Heart left ventricle (tissue), 16 donors: Measurements from ENCODE around the gene LIMS2. TPM values are rescaled to one million over a fixed set of nuclear protein-coding genes. Genes with fewer than 3 reads are reported as not detected.

Source experiments
- ATAC-seq, 4 donors: fragments of 200-7000 bp; cut with Tn5 transposase; one replicate each; pipeline ENCODE4 v1.9.1; 2020 to 2022; ENCODE audit warnings: moderate library complexity in 4 of 4, mild to moderate bottlenecking in 3 of 4, moderate number of reproducible peaks in 1 of 4
- DNase-seq, 5 donors: peaks; one replicate each; pipeline ENCODE4 v3.0.0-alpha.2; 2020
- H3K27ac ChIP-seq, 12 donors: fragments of 200-600 bp; sonication (generic) in 4 of 12; one replicate each; pipeline versions ENCODE4 v1.5.0 to v1.8.0; 2016 to 2022; ENCODE audit warnings: mild to moderate bottlenecking in 2 of 12
- H3K27me3 ChIP-seq, 9 donors: fragments of 200-600 bp; sonication (generic) in 2 of 9; one replicate each; pipeline versions ENCODE4 v1.5.1 to v1.8.0; 2016 to 2022; ENCODE audit warnings: mild to moderate bottlenecking in 3 of 9
- H3K36me3 ChIP-seq, 9 donors: fragments of 200-600 bp; sonication (generic) in 2 of 9; one replicate each; pipeline versions ENCODE4 v1.5.0 to v1.8.0; 2018 to 2022; ENCODE audit warnings: mild to moderate bottlenecking in 2 of 9
- H3K4me1 ChIP-seq, 12 donors: fragments of 200-600 bp; sonication (generic) in 4 of 12; one replicate each; pipeline versions ENCODE4 v1.5.0 to v1.8.0; 2016 to 2022; ENCODE audit warnings: mild to moderate bottlenecking in 3 of 12
- H3K4me3 ChIP-seq, 12 donors: fragments of 200-600 bp; sonication (generic) in 4 of 12; one replicate each; pipeline versions ENCODE4 v1.5.0 to v1.8.0; 2017 to 2022; ENCODE audit warnings: mild to moderate bottlenecking in 9 of 12, moderate library complexity in 4 of 12
- H3K9me3 ChIP-seq, 12 donors: fragments of 200-600 bp; sonication (generic) in 4 of 12; one replicate each; pipeline versions ENCODE4 v1.5.0 to v1.8.0; 2016 to 2022; ENCODE audit warnings: mild to moderate bottlenecking in 1 of 12
- POLR2A ChIP-seq, 2 donors: fragments of 450-650 bp; IDR thresholded peaks; one replicate each; pipeline ENCODE4 v1.6.1; 2017; ENCODE audit warnings: antibody characterized with exemption in 2 of 2, mild to moderate bottlenecking in 2 of 2, moderate library complexity in 2 of 2
- WGBS, 4 donors: extraction: QIAGEN DNeasy Blood & Tissue Kit in 2 of 4; methylation state at CpG; one replicate each; pipeline versions ENCODE4 v1.1.5 to v1.1.7; 2013 to 2018; 5-methylcytosine and 5-hydroxymethylcytosine counted together
- intact Hi-C, 10 donors: fragments of 100-400 bp; cut with DNase I; formaldehyde crosslinking; loops; one replicate each; pipeline versions ENCODE4 v1.11.1 to v1.14.2; 2022
- polyA plus RNA-seq, 2 donors: library from polyadenylated mRNA; stranded (reverse); fragments of 200-250 nt; gene quantifications; one replicate each; pipeline ENCODE4 v1.2.3, GENCODE V29; 2013
- total RNA-seq, 9 donors: library from RNA; depleted of rRNA in 2 of 9; stranded (reverse); fragments of >200 nt in 2 of 9; fragmentation: NEBNext Ultra II Directional in 3 of 9; extraction: Animal tissue kit (Norgen Biotek cat#: 25700) in 3 of 9; gene quantifications; one replicate each; pipeline versions ENCODE4 v1.1.0 to v1.2.4, GENCODE V29; 2016 to 2023
- TF ChIP-seq, protein P1 (sequence below), 12 donors: fragments of 200-600 bp; sonication (generic) in 4 of 12; IDR thresholded peaks; one replicate each; pipeline versions ENCODE4 v1.5.0 to v1.8.0; 2018 to 2022; ENCODE audit warnings: antibody characterized with exemption in 12 of 12, mild to moderate bottlenecking in 5 of 12
- donor health status: ischemic (EF 13 %, LVEDD 7.1; RV severe dilation, severe dysfunction).
- donor health status: healthy with polysubstance abuse.
- donor health status: DM: no; HTN: yes; CAD: no.
- donor health status: DM: no; HTN: no; CAD: no.
- donor health status: ischemic (EF 25% LVEDD 6.9; RV normal size, moderate dysfunction).
- donor health status: ischemic (EF 25% LVEDD 5.7; RV mildly dilated, moderate dysfunction).
- donor health status: healthy.
- donor health status: DM: yes; HTN: yes; CAD: no.
- donor health status: ischemic (EF 35%, LVEDD 5.7; RV mildly dilated, moderate dysfunction).
- donor health status: nonischemic (EF 11% LVEDD 7.7; RV severe dilation, severe dysfunction).
- donor health status: DM: yes; HTN: yes; CAD: no.
- donor health status: PGD.
- donor health status: ischemic (EF 29% LVEDD 5.4; RV normal size, mild dysfunction).
- donor health status: nonischemic (EF 23%, LVEDD 6.1; RV moderate dilation, normal function).

LIMS2 gene
- total and polyA plus RNA-seq, 11 donors, result 97.1 to 293 (median 158) TPM

DNA sequence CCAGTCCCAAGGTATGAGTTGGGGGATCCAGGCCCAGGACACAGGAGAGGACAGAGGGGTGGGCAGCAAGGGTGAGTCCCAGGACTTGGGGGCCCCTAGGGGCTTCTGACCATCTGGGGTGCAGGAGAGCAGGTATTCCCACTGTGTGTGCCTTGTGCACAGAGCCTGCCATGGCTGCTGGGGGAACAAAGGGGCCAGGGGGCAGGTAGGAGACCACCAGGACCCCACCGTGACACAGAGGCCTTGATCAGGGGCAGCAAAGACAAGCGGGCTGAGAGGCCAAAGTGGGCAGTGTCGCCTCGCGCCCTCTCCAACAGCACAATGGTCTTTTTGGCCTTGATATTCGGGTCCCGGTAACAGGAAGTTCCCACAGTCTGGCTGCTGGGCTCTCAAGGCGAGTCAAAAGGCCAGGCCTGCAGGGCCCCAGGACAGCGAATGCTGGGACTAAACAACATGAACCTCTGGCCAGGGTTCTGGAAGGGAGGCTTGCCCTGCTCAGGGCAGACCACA, 41.7 kb downstream of the LIMS2 start:
- Histone ChIP-seq H3K27me3 (no peaks in the 10 kb centered on the region), H3K36me3 (peaks cover 0 to 6% (median 2%) of the 10 kb centered on the region in 9 donors), H3K4me1 (peaks cover 31 to 98% (median 74%) of the 10 kb centered on the region in 12 donors), H3K27ac (peak overlapping the region; percentile 7 to 92 (median 76)), H3K4me3 (no peak overlapping the region), H3K9me3 (no peaks in the 10 kb centered on the region)
- ATAC-seq (no peak), DNase-seq (peak in 3 of 5 donors; percentile 40 to 43 (median 42))
- intact Hi-C loops, result loop anchor here in 2 of 10 donors (5.0 kb wide), 2 partner anchors 44 to 49 kb away; partner anchors contain the start of gene LIMS2 (in 1 of the 2)
- 45 to 62% (median 52%) methylated on average over 9 of the region's 9 CpGs for WGBS, 4 donors
- TF ChIP-seq, protein P1, sequence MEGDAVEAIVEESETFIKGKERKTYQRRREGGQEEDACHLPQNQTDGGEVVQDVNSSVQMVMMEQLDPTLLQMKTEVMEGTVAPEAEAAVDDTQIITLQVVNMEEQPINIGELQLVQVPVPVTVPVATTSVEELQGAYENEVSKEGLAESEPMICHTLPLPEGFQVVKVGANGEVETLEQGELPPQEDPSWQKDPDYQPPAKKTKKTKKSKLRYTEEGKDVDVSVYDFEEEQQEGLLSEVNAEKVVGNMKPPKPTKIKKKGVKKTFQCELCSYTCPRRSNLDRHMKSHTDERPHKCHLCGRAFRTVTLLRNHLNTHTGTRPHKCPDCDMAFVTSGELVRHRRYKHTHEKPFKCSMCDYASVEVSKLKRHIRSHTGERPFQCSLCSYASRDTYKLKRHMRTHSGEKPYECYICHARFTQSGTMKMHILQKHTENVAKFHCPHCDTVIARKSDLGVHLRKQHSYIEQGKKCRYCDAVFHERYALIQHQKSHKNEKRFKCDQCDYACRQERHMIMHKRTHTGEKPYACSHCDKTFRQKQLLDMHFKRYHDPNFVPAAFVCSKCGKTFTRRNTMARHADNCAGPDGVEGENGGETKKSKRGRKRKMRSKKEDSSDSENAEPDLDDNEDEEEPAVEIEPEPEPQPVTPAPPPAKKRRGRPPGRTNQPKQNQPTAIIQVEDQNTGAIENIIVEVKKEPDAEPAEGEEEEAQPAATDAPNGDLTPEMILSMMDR (IDR thresholded peaks at IDR 0.05), result no peak
- TF ChIP-seq POLR2A (IDR thresholded peaks at IDR 0.05), result peak in 1 of 2 donors; percentile 12

DNA sequence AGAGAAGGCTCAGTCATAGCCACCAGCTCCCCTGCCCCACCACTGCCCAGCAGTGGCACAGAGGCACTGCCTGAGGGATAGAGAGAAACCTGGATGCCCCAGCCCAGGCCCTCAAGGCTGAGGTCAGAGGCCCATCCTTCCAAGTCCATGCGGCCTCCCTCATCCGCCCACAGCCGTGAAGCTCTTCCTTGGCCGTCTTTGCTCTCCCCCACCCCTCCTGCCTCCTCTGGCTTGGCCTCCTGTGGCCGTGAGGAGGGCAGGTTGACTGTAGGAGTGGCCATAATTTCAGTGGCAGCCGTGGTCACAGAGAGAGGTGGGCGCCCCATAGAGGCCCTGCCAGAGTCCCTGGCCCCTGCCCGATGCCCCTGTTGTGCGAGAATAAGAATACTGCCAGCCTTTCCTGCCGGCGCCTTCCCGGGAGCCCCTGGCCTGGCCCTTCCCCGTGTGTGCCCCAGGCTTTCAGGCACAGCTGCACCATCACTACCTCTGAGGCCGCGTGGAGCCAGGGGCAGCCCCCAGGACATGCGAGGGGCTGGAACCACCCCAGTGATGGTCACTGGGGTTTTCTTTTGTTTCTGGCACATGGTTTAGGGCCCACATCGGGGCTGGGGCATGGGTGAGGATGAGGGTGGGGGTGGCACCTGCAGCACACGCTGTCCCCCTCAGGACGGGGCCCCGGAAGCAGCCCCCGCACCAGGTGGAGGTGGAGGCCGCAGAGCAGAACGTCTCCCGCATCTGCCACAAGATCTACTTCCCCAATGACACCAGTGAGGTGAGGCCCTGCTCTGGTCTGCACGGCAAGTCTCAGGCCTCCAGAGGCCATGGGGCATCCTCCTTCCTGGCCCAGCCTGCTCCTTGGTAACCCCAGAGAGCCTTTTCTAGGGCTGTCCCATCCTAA, 42.5 kb downstream of the LIMS2 start:
- peaks cover 28 to 94% (median 68%) of the 10 kb centered on the region in 12 donors for H3K4me1 ChIP-seq
- no peak for ATAC-seq
- H3K9me3 ChIP-seq, result no peaks in the 10 kb centered on the region
- intact Hi-C loops, result loop anchor here in 2 of 10 donors (5.0 kb wide), 2 partner anchors 44 to 49 kb away; partner anchors contain the start of gene LIMS2 (in 1 of the 2)
- H3K27me3 ChIP-seq, result no peaks in the 10 kb centered on the region
- no peak for TF ChIP-seq POLR2A (IDR thresholded peaks at IDR 0.05)
- TF ChIP-seq, protein P1 (IDR thresholded peaks at IDR 0.05), result no peak
- WGBS, 4 donors, result 55 to 75% (median 69%) methylated on average over 6 to 25 of the region's 25 CpGs
- no peaks in the 10 kb centered on the region for H3K36me3 ChIP-seq
- peak overlapping the region; percentile 7 to 92 (median 76) for H3K27ac ChIP-seq
- peak in 2 of 5 donors; percentile 33 to 56 for DNase-seq
- no peak overlapping the region for H3K4me3 ChIP-seq

DNA sequence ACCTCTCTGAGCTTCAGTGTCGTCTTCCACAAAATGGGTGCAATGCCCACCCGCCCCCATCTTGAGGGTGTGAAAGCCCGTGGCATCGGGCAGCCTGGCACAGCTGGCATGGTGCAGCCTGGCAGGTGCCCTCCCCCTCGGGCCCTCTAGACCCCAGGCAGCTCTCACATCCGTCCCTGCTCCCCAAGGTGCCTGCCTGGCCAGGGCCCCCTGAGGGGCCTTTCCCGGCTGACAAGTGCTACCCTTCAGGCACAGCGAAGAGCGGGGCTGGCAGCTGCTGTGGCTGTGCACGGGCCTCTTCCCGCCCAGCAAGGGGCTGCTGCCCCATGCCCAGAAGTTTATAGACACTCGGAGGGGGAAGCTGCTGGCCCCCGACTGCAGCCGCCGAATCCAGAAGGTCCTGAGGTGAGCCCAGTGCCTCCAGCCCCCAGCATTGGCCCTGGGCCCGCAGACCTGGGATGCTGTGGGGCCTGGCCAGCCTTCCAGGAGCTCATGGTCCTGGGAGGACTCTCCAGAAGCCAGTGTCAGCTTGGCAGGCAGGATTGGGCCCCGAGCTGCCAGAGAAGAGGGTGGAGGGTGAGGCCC, 43.2 kb downstream of the LIMS2 start:
- TF ChIP-seq POLR2A (IDR thresholded peaks at IDR 0.05), result no peak
- TF ChIP-seq, protein P1 (IDR thresholded peaks at IDR 0.05), result no peak
- H3K9me3 ChIP-seq, result no peaks in the 10 kb centered on the region
- H3K4me3 ChIP-seq, result no peak overlapping the region
- ATAC-seq (no peak), DNase-seq (peak in 4 of 5 donors; percentile 16 to 60 (median 30))
- H3K27ac ChIP-seq, result peak overlapping the region; percentile 32 to 92 (median 76)
- no peaks in the 10 kb centered on the region for H3K27me3 ChIP-seq
- H3K4me1 ChIP-seq, result peaks cover 24 to 93% (median 61%) of the 10 kb centered on the region in 12 donors
- 76 to 87% (median 78%) methylated on average over 16 to 17 of the region's 17 CpGs for WGBS, 4 donors
- intact Hi-C loops, result loop anchor here in 2 of 10 donors (5.0 kb wide), 2 partner anchors 45 to 50 kb away; partner anchors contain the start of gene LIMS2 (in 1 of the 2)
- no peaks in the 10 kb centered on the region for H3K36me3 ChIP-seq
